HFF-Myc (cell line): ENCODE data around the gene IFT57.
"Not testable (repeated sequence)": the region's sequence is repeated elsewhere in the genome, so short reads cannot be mapped to it uniquely, and the experiment has no call there.

ENCODE experiments used
- DNase-seq: peaks from one replicate; pipeline ENCODE4 v3.0.0-alpha.2; 2011; ENCODE audit warnings: low read depth; ENCODE audit errors: extremely low read depth
- H3K4me3 ChIP-seq: replicated peaks from 2 replicates; pipeline ENCODE4 v1.5.1; 2011; ENCODE audit warnings: low read depth, mild to moderate bottlenecking, control low read depth, low read length
- CTCF ChIP-seq: IDR thresholded peaks from 2 replicates; pipeline ENCODE4 v1.5.1; 2012; ENCODE audit warnings: mild to moderate bottlenecking, low read depth, low read length, control low read depth; ENCODE audit errors: missing control alignments

The IFT57 gene, protein sequence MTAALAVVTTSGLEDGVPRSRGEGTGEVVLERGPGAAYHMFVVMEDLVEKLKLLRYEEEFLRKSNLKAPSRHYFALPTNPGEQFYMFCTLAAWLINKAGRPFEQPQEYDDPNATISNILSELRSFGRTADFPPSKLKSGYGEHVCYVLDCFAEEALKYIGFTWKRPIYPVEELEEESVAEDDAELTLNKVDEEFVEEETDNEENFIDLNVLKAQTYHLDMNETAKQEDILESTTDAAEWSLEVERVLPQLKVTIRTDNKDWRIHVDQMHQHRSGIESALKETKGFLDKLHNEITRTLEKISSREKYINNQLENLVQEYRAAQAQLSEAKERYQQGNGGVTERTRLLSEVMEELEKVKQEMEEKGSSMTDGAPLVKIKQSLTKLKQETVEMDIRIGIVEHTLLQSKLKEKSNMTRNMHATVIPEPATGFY

GRCh38 chr3:108221911-108222852 lies at the start of gene IFT57:
IFT57 (minus strand) TSS chr3:108222424; CDS start chr3:108222322, 102 bp downstream.
- H3K4me3 ChIP-seq, result peak within 1 kb of the TSS; percentile 84
- DNase-seq, result peak; percentile 96
- no peak for TF ChIP-seq CTCF

DNA sequence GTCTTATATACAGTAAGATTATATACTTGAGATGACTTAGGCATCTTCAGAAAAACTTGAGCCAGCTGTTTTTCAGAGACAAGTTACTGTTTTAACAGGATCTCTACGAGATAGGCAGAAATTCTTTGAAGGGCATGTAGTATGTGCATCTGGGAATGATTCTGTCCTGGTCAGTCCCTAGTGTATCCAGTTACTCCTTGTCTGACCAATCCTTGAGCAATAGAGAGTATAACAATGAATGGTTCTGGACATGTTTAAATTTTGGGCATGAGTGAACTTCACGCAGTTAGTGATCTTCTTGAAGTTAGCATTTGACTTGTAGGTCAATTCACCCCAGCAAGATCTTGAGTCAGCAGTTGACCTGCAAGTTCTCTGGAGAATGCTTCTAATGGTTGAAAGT lies 49.4 kb upstream of the IFT57 start:
- no peak overlapping the region for H3K4me3 ChIP-seq
- no peak for TF ChIP-seq CTCF
- DNase-seq, result no peak

- H3K4me3 ChIP-seq, DNase-seq: not testable (repeated sequence)
Measured at GRCh38 chr3:108268235-108268634, 46.0 kb upstream of the IFT57 start.

GRCh38 chr3:108264534-108265298 lies 42.5 kb upstream of the IFT57 start:
- not testable (repeated sequence) for DNase-seq, H3K4me3 ChIP-seq

GRCh38 chr3:108255131-108255530 lies 32.9 kb upstream of the IFT57 start:
- DNase-seq, result no peak
- H3K4me3 ChIP-seq, result no peak overlapping the region
- TF ChIP-seq CTCF, result no peak

GRCh38 chr3:108251844-108252243 lies 29.6 kb upstream of the IFT57 start:
- no peak for DNase-seq
- no peak overlapping the region for H3K4me3 ChIP-seq
- TF ChIP-seq CTCF, result no peak

DNA sequence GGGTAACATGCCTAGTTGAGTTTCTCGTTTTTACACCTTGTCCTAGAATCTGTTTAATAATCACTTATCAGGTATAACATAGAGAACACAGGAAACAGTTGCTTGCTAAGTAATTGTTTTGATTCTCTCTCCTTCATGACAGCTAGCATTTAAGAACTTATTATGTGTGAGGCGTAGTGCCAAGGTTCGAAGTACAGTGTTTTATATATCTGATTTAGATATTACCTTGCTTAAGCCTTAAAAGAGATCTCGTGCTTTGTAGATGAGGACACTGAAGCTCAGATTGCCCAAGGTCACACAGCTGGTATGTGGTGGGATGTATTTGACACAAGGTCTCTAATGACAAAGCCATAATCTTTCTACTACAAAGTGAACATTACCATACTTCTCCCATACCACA lies 29.0 kb upstream of the IFT57 start:
- no peak overlapping the region for H3K4me3 ChIP-seq
- TF ChIP-seq CTCF, result no peak
- no peak for DNase-seq
